ENCODE data around the gene TSPAN7.

TSPAN7 gene

DNA sequence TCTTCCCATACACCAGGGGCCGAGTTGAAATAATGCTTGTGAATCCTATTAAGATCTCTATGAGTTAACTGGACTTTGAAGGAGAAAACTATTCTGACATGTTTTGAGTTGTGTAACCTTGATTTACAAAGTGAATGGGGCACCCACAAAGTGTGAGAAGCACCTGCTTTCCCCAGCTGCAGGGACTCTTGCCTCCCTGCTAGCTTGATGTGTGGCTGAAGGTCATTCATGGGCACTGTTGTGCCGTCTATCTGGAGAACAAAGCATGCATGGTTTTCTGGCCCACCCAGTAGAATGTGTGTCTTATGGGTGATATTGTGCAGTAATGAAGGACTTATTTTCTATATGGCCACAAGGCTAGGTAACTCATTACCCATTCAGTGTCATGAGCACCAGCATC is 53.1 kb downstream of the TSPAN7 start:
- no peak for DNase-seq (ENCODE audit: low spot score)
- TF ChIP-seq, protein P1, sequence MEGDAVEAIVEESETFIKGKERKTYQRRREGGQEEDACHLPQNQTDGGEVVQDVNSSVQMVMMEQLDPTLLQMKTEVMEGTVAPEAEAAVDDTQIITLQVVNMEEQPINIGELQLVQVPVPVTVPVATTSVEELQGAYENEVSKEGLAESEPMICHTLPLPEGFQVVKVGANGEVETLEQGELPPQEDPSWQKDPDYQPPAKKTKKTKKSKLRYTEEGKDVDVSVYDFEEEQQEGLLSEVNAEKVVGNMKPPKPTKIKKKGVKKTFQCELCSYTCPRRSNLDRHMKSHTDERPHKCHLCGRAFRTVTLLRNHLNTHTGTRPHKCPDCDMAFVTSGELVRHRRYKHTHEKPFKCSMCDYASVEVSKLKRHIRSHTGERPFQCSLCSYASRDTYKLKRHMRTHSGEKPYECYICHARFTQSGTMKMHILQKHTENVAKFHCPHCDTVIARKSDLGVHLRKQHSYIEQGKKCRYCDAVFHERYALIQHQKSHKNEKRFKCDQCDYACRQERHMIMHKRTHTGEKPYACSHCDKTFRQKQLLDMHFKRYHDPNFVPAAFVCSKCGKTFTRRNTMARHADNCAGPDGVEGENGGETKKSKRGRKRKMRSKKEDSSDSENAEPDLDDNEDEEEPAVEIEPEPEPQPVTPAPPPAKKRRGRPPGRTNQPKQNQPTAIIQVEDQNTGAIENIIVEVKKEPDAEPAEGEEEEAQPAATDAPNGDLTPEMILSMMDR (IDR thresholded peaks at IDR 0.05; ENCODE audit: borderline replicate concordance, control extremely low read depth, extremely low read depth, insufficient read depth, missing control alignments) = no peak
- in situ Hi-C loops (cut with MboI; ENCODE audit: low sequenced_read_pairs, unreplicated experiment) = no loop called here

DNA sequence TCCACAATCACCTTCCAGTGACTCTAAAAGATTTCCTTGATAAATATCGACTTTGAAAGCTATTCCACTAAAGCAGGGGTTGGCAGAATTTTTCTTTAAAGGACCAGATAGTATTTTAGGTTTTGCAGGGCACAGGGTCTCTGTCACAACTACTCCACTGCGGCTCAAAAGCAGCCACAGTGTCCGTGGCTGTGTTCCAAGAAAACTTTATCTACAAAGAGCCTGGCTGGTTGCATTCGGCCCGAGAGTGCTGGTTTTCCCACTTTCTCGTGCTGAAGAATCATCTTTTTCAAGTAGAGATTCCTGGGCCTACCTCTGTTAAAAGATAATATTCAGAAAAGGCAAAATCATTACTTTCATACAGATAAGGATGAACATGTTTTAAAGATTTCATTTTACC is 55.6 kb downstream of the TSPAN7 start:
- TF ChIP-seq, protein P1 (IDR thresholded peaks at IDR 0.05; ENCODE audit: borderline replicate concordance, control extremely low read depth, extremely low read depth, insufficient read depth, missing control alignments) = no peak
- no peak for DNase-seq (ENCODE audit: low spot score)
- in situ Hi-C loops (cut with MboI; ENCODE audit: low sequenced_read_pairs, unreplicated experiment) = no loop called here

DNA sequence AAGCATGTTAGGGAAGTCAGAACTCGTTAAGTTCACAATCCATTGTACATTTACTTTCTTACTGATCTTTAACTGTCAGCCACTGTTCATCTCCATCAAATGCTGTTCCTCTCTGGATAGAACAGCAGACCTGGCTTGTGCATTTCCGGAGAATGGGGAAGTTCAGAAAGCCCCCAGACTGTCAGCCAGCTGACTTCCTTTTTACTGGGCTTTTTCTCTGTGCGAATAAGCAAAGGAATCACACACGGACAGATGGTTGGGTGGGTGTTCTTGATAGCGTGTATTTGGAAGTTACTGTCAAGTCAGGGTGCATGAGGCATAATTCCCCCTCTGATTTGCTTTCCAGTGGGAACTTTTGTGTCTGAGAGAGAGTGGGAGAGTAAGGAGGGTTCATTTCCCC is 56.8 kb downstream of the TSPAN7 start:
- TF ChIP-seq, protein P1 (IDR thresholded peaks at IDR 0.05; ENCODE audit: borderline replicate concordance, control extremely low read depth, extremely low read depth, insufficient read depth, missing control alignments) = no peak

DNA sequence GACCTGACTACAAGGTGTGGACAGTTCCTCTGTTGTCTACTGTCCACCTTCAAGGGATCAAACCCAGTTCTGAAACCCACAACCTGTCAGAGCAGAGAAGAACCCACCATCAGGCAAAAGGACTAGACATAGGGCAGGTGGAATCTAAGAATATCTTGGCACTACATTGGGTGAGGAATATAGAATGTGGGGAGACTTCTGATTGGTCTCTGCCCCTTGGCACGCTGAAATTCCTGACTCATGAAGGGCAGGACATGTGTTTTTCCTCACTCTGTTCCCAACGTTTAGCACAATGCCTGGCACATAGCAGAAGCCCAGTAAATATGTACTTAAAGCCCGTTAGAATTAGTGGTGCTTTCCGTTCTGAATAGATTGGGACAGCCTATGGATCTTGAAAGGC is 59.3 kb downstream of the TSPAN7 start:
- DNase-seq (ENCODE audit: low spot score) = no peak
- in situ Hi-C loops (cut with MboI; ENCODE audit: low sequenced_read_pairs, unreplicated experiment) = no loop called here

More for the DNA sequence above, 56.8 kb downstream of the TSPAN7 start:
- no peak for DNase-seq (ENCODE audit: low spot score)
- in situ Hi-C loops (cut with MboI; ENCODE audit: low sequenced_read_pairs, unreplicated experiment) = no loop called here

DNA sequence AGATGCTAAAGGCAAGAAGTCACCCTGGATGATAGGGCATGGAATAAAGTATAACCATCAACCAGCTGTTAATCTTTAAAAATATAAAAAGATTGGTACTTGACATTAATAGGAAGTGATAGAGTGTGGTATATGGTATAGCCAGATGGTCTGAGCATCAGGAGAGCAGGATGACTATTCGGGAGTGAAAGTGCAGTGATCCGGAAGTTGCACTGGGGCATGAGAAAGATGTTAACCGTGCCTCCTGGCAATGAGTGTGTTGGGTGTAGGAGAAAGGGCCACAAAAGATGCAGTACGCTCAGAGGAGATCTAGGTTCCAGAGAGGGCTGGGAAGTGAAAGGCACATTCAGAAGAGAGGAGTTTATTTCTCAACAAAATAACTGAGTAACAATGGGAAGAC is 65.0 kb downstream of the TSPAN7 start:
- in situ Hi-C loops (cut with MboI; ENCODE audit: low sequenced_read_pairs, unreplicated experiment) = no loop called here
- no peak for DNase-seq (ENCODE audit: low spot score)
- TF ChIP-seq, protein P1 (IDR thresholded peaks at IDR 0.05; ENCODE audit: borderline replicate concordance, control extremely low read depth, extremely low read depth, insufficient read depth, missing control alignments) = no peak

More for the DNA sequence above, 59.3 kb downstream of the TSPAN7 start:
- TF ChIP-seq, protein P1 (IDR thresholded peaks at IDR 0.05; ENCODE audit: borderline replicate concordance, control extremely low read depth, extremely low read depth, insufficient read depth, missing control alignments) = no peak

DNA sequence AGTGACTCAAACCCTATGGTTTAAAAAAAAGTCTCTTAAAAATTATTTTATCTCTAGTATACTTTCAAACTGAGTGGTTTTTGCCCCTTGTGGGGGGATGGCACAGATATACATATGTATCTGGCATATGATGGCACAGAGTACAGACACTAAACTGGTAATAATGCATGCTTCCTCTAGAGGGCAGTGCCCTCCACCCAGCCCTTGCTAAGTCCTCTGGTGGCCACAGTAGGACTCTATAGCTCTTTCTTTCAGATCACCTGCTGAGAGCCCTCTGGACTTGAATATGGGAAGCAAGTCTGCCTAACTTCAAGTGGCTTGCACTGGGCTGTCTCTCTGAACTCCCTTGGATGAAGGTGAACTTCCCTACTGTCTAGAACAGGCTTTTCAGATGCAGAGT is 66.3 kb downstream of the TSPAN7 start:
- TF ChIP-seq, protein P1 (IDR thresholded peaks at IDR 0.05; ENCODE audit: borderline replicate concordance, control extremely low read depth, extremely low read depth, insufficient read depth, missing control alignments) = peak; percentile 55
- in situ Hi-C loops (cut with MboI; ENCODE audit: low sequenced_read_pairs, unreplicated experiment) = no loop called here
- peak; percentile 15 for DNase-seq (ENCODE audit: low spot score)

DNA sequence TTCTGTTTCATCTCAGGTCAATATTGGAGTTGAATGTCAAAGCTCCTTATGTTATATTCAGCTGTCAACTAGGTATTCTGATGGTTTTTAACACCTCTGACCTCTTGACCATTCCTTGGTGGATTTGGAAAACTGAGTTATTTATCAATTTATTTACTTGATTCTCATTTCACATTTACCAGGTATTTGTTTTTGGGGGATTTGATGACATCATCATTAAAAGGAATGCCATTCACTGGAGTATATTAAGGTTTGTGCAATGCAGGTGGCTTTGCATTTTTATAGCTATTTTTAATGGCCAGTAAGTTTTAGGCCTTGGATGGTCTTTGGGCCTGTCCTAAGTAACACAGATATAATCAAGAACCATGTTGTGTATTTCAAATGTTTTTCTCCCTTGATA is 67.2 kb downstream of the TSPAN7 start:
- no peak for DNase-seq (ENCODE audit: low spot score)
- in situ Hi-C loops (cut with MboI; ENCODE audit: low sequenced_read_pairs, unreplicated experiment) = no loop called here
- TF ChIP-seq, protein P1 (IDR thresholded peaks at IDR 0.05; ENCODE audit: borderline replicate concordance, control extremely low read depth, extremely low read depth, insufficient read depth, missing control alignments) = no peak

Data from GM13976 (cell line).